Measurements from ENCODE around the gene GPANK1. TPM values are rescaled to one million over a fixed set of nuclear protein-coding genes. Genes with fewer than 3 reads are reported as not detected.

The GPANK1 gene
- total and polyA plus RNA-seq, 2 of the 13 experiments (the other 11 are each of a cell fraction or from before 2014, with no cell fraction given) = 15.4 to 22.8 TPM

DNA sequence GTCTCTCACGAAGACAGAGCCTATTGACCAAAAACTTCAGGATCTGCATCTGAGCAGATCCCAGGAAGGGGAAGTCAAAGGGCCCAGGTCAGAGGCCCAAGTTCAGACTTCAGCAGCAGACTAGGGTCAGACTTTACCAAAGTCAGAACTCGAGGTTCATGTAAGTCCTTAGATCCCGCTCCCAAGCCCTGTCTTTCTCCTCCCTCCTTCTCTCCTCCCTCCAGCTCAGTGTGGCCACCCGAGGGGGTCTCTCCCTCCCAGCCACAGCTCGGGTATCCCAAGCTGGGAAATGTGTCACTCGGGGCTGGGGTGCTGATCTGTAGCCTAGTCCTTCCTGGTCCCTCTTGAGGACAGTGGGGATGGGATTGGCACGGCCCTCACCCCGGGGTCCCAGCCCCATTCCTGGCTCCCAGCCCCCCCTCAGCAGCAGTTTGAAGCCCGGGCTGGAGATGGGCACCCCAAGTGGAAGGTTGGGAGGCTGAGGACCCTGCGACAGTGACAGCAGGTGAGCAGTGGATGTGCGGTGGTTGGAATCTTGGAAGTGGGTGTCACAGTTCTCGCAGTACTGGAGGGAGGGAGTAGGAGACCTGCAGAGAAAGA, 2.6 kb downstream of the GPANK1 start (continued):
- TF ChIP-seq, protein P1, sequence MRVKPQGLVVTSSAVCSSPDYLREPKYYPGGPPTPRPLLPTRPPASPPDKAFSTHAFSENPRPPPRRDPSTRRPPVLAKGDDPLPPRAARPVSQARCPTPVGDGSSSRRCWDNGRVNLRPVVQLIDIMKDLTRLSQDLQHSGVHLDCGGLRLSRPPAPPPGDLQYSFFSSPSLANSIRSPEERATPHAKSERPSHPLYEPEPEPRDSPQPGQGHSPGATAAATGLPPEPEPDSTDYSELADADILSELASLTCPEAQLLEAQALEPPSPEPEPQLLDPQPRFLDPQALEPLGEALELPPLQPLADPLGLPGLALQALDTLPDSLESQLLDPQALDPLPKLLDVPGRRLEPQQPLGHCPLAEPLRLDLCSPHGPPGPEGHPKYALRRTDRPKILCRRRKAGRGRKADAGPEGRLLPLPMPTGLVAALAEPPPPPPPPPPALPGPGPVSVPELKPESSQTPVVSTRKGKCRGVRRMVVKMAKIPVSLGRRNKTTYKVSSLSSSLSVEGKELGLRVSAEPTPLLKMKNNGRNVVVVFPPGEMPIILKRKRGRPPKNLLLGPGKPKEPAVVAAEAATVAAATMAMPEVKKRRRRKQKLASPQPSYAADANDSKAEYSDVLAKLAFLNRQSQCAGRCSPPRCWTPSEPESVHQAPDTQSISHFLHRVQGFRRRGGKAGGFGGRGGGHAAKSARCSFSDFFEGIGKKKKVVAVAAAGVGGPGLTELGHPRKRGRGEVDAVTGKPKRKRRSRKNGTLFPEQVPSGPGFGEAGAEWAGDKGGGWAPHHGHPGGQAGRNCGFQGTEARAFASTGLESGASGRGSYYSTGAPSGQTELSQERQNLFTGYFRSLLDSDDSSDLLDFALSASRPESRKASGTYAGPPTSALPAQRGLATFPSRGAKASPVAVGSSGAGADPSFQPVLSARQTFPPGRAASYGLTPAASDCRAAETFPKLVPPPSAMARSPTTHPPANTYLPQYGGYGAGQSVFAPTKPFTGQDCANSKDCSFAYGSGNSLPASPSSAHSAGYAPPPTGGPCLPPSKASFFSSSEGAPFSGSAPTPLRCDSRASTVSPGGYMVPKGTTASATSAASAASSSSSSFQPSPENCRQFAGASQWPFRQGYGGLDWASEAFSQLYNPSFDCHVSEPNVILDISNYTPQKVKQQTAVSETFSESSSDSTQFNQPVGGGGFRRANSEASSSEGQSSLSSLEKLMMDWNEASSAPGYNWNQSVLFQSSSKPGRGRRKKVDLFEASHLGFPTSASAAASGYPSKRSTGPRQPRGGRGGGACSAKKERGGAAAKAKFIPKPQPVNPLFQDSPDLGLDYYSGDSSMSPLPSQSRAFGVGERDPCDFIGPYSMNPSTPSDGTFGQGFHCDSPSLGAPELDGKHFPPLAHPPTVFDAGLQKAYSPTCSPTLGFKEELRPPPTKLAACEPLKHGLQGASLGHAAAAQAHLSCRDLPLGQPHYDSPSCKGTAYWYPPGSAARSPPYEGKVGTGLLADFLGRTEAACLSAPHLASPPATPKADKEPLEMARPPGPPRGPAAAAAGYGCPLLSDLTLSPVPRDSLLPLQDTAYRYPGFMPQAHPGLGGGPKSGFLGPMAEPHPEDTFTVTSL (CRISPR knock-in tag; IDR thresholded peaks at IDR 0.05; ENCODE audit: borderline replicate concordance) = no peak
- TF ChIP-seq HES4 (CRISPR knock-in tag; IDR thresholded peaks at IDR 0.05; ENCODE audit: borderline replicate concordance) (0 out of 2 replicates have a peak, but pooled peaks have one; percentile 1), ZNF614 (CRISPR knock-in tag; IDR thresholded peaks at IDR 0.05; ENCODE audit: borderline replicate concordance) (no peak), ZNF7 (CRISPR knock-in tag; IDR thresholded peaks at IDR 0.05) (no peak), ARNT (IDR thresholded peaks at IDR 0.05) (no peak), ZNF354B (CRISPR knock-in tag; IDR thresholded peaks at IDR 0.05) (0 out of 2 replicates have a peak, but pooled peaks have one; percentile 56), ZNF747 (CRISPR knock-in tag; IDR thresholded peaks at IDR 0.05; ENCODE audit: borderline replicate concordance) (no peak), ZBTB20 (CRISPR knock-in tag; IDR thresholded peaks at IDR 0.05; ENCODE audit: borderline replicate concordance, low read depth) (0 out of 2 replicates have a peak, but pooled peaks have one; percentile 26), TRIM24 (CRISPR knock-in tag; IDR thresholded peaks at IDR 0.05) (no peak), YEATS4 (CRISPR knock-in tag; IDR thresholded peaks at IDR 0.05; ENCODE audit: borderline replicate concordance) (no peak), ZEB1 (IDR thresholded peaks at IDR 0.05; ENCODE audit: insufficient replicate concordance, low read depth) (no peak)
- TF ChIP-seq, protein P2, sequence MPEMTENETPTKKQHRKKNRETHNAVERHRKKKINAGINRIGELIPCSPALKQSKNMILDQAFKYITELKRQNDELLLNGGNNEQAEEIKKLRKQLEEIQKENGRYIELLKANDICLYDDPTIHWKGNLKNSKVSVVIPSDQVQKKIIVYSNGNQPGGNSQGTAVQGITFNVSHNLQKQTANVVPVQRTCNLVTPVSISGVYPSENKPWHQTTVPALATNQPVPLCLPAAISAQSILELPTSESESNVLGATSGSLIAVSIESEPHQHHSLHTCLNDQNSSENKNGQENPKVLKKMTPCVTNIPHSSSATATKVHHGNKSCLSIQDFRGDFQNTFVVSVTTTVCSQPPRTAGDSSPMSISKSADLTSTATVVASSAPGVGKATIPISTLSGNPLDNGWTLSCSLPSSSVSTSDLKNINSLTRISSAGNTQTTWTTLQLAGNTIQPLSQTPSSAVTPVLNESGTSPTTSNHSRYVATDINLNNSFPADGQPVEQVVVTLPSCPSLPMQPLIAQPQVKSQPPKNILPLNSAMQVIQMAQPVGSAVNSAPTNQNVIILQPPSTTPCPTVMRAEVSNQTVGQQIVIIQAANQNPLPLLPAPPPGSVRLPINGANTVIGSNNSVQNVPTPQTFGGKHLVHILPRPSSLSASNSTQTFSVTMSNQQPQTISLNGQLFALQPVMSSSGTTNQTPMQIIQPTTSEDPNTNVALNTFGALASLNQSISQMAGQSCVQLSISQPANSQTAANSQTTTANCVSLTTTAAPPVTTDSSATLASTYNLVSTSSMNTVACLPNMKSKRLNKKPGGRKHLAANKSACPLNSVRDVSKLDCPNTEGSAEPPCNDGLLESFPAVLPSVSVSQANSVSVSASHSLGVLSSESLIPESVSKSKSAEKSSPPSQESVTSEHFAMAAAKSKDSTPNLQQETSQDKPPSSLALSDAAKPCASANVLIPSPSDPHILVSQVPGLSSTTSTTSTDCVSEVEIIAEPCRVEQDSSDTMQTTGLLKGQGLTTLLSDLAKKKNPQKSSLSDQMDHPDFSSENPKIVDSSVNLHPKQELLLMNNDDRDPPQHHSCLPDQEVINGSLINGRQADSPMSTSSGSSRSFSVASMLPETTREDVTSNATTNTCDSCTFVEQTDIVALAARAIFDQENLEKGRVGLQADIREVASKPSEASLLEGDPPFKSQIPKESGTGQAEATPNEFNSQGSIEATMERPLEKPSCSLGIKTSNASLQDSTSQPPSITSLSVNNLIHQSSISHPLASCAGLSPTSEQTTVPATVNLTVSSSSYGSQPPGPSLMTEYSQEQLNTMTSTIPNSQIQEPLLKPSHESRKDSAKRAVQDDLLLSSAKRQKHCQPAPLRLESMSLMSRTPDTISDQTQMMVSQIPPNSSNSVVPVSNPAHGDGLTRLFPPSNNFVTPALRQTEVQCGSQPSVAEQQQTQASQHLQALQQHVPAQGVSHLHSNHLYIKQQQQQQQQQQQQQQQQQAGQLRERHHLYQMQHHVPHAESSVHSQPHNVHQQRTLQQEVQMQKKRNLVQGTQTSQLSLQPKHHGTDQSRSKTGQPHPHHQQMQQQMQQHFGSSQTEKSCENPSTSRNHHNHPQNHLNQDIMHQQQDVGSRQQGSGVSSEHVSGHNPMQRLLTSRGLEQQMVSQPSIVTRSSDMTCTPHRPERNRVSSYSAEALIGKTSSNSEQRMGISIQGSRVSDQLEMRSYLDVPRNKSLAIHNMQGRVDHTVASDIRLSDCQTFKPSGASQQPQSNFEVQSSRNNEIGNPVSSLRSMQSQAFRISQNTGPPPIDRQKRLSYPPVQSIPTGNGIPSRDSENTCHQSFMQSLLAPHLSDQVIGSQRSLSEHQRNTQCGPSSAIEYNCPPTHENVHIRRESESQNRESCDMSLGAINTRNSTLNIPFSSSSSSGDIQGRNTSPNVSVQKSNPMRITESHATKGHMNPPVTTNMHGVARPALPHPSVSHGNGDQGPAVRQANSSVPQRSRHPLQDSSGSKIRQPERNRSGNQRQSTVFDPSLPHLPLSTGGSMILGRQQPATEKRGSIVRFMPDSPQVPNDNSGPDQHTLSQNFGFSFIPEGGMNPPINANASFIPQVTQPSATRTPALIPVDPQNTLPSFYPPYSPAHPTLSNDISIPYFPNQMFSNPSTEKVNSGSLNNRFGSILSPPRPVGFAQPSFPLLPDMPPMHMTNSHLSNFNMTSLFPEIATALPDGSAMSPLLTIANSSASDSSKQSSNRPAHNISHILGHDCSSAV (CRISPR knock-in tag; IDR thresholded peaks at IDR 0.05; ENCODE audit: borderline replicate concordance) = no peak
- TF ChIP-seq, protein P3, sequence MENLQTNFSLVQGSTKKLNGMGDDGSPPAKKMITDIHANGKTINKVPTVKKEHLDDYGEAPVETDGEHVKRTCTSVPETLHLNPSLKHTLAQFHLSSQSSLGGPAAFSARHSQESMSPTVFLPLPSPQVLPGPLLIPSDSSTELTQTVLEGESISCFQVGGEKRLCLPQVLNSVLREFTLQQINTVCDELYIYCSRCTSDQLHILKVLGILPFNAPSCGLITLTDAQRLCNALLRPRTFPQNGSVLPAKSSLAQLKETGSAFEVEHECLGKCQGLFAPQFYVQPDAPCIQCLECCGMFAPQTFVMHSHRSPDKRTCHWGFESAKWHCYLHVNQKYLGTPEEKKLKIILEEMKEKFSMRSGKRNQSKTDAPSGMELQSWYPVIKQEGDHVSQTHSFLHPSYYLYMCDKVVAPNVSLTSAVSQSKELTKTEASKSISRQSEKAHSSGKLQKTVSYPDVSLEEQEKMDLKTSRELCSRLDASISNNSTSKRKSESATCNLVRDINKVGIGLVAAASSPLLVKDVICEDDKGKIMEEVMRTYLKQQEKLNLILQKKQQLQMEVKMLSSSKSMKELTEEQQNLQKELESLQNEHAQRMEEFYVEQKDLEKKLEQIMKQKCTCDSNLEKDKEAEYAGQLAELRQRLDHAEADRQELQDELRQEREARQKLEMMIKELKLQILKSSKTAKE (CRISPR knock-in tag; IDR thresholded peaks at IDR 0.05; ENCODE audit: borderline replicate concordance) = no peak

Measured in HepG2 (cell line).